HUDEP-2 (cell line): ENCODE measurements around the gene TPSB2.
"Not testable (repeated sequence)": the region's sequence is repeated elsewhere in the genome, so short reads cannot be mapped to it uniquely, and the experiment has no call there.

Experiments
- DNase-seq, 76 experiments: peaks; one replicate each; lab custom pipeline; 2025; ENCODE audit not compliant: unreplicated experiment in 76 of 76; lab: John Stamatoyannopoulos, UW

TPSB2 gene

DNA sequence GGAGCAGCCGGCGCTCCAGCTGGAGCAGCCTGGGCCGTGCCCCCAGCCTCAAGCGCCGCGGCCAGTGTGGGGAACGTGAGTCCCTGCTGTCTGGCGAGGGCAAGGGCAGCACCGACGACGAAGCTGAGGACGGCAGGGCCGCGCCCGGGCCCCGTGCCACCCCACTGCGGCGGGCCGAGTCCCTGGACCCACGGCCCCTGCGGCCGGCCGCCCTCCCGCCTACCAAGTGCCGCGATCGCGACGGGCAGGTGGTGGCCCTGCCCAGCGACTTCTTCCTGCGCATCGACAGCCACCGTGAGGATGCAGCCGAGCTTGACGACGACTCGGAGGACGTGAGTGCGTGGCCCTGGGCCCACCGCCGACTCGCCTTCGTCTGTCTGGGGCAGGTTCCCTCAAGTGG lies 20.9 kb downstream of the TPSB2 start:
- DNase-seq = no peak

GRCh38 chr16:1208239-1208830 lies 21.6 kb downstream of the TPSB2 start:
- no peak for DNase-seq

- DNase-seq = no peak
Measured at GRCh38 chr16:1206786-1207185, 23.2 kb downstream of the TPSB2 start.

DNA sequence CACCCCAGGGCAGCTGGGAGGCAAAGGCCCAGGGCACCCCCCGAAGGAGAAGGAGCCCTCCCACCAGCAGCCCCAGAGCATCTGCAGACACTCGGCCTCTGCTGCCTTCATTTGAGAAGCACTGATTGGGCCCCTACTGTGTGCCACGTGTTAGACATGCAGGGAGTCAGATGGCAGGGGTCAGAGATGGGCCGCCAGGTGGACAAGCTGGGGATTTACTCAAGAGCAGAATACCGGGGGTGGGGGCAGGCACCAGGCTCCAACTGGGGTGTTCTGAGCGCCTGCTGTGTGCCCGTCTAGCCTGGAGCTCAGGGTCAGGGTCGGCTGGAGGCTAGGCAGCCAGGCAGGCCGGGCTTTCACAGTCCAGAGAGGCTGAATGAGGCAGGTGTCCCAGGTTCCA lies 23.7 kb downstream of the TPSB2 start:
- DNase-seq = no peak

DNA sequence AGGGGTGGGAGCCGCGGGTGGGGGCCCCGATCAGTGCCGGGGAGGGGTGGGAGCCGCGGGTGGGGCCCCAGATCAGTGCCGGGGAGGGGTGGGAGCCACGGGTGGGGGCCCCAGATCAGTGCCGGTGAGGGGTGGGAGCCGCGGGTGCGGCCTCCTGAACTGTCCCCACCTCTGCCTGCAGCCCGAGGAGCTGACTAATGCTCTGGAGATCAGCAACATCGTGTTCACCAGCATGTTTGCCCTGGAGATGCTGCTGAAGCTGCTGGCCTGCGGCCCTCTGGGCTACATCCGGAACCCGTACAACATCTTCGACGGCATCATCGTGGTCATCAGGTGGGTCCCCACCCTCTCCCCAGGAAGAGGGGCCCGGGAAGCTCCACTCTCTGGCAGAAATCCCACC lies 25.1 kb downstream of the TPSB2 start:
- DNase-seq = no peak

- no peak for DNase-seq
Measured at GRCh38 chr16:1202274-1202673, 27.7 kb downstream of the TPSB2 start.

- no peak for DNase-seq
Measured at GRCh38 chr16:1201444-1201843, 28.5 kb downstream of the TPSB2 start.

DNA sequence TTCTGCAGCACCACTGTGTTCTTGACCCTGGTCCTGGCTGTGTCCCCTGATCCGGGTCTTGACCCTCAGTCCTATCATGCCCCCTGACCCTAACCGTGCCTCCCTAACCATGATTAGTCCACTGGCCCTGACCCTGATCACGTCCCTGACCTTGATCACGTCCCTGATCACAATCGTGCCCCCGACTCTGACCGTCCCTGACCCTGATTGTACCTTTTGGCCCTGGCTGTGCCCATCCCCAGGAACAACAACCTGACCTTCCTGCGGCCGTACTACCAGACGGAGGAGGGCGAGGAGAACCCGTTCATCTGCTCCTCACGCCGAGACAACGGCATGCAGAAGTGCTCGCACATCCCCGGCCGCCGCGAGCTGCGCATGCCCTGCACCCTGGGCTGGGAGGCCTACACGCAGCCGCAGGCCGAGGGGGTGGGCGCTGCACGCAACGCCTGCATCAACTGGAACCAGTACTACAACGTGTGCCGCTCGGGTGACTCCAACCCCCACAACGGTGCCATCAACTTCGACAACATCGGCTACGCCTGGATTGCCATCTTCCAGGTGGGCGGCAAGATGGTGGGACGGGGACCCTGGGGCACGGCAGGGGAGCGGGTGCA lies 29.9 kb downstream of the TPSB2 start:
- no peak for DNase-seq

DNA sequence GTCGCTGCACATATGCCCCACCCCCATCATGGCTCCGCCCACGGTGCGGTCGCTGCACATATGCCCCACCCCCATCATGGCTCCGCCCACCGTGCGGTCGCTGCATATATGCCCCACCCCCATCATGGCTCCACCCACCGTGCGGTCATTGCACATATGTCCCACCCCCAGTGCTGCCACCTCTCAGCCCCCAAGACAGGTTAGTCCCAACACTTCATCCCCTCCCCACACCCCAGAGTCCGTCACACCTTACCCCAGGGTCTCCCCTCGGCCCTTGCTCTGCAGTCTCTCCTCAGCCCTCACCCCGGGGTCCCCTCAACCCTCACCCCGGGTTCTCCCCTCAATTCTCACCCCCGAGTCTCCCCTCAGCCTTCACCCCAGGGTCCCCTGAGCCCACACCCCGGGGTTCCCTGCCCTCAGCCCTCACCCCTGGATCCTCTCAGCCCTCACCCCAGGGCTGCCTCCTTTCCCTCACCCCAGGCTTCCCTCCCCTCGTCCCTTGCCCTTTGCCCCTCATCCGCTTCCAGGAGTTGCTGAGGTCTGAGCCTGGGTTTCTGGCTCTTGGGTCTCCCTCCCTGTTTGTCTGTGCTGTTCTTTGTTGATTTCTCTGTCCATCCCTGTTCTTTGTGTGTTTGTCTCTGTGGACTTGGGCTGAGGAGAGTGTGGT lies 30.5 kb downstream of the TPSB2 start:
- peak in 2 of 76 experiments; percentile 17 to 29 for DNase-seq

- DNase-seq = peak in 7 of 76 experiments; percentile 16 to 42 (median 33)
Measured at GRCh38 chr16:1198671-1199346, 31.2 kb downstream of the TPSB2 start.

- no peak for DNase-seq
Measured at GRCh38 chr16:1198194-1198593, 31.8 kb downstream of the TPSB2 start.

DNA sequence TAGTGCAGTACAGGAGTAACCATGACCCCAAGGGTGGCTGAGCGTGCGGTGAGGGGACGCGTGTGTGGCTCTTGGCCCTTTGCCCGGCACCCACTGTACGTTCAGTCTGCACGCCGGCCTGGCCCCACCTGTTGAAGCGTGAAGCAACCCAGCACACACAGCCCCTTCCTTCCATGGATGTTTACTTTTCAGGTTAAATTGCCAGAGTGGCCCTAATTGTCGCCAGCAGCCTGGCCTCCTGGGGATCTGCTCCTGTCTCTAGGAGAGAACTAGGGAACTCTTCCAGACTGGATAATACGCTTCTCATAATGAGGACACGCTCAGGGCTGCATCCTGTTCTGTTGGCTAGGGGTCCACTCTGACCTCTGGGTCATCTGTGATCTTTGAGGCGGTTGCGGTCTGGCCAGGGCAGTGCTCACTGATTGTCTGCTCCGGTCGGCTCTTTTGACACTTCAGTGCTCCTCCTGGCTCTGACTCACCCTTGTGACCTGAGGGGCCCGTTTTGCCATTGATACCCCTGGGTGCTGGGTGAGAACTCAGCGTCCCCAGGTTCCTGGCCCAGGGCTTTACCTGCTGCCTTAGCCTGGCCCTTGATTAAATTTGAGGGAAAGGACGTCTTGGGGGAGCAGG lies 32.6 kb downstream of the TPSB2 start:
- no peak for DNase-seq

- peak in 1 of 76 experiments; percentile 26 for DNase-seq
Measured at GRCh38 chr16:1196494-1196893, 33.5 kb downstream of the TPSB2 start.

- no peak for DNase-seq
Measured at GRCh38 chr16:1195393-1195666, 34.7 kb downstream of the TPSB2 start.

DNA sequence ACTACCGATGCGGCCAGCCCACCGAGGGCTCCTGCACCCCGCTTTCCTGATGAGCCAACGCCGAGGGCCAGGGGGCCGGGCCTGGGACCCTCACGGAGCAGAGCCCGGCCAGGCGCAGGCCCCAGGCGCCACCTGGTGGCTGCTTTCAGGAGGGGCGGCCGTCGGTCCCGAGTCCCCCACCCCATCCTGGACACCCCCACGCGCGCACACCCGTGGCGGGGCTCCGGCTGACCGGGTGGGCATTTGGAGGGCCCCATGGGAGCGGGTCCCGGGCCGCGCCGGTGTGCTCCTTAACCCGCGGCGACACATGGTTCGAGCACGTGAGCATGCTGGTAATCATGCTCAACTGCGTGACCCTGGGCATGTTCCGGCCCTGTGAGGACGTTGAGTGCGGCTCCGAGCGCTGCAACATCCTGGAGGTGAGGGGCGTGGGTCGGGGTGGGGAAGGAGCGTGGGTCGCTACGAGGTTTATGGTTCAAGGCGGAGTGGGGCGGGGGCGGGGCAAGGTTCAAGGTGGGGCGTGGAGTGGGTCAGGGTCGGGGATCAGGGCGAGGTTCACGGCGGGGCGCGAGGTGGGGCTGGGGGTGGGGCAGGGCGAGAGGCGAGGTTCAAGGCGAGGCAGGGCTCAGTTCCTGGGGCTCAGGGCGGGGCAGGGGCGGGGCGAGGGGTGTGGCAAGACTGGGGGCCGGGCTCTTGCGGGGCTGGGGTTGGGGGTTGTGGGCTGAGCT lies 35.2 kb downstream of the TPSB2 start:
- no peak for DNase-seq

DNA sequence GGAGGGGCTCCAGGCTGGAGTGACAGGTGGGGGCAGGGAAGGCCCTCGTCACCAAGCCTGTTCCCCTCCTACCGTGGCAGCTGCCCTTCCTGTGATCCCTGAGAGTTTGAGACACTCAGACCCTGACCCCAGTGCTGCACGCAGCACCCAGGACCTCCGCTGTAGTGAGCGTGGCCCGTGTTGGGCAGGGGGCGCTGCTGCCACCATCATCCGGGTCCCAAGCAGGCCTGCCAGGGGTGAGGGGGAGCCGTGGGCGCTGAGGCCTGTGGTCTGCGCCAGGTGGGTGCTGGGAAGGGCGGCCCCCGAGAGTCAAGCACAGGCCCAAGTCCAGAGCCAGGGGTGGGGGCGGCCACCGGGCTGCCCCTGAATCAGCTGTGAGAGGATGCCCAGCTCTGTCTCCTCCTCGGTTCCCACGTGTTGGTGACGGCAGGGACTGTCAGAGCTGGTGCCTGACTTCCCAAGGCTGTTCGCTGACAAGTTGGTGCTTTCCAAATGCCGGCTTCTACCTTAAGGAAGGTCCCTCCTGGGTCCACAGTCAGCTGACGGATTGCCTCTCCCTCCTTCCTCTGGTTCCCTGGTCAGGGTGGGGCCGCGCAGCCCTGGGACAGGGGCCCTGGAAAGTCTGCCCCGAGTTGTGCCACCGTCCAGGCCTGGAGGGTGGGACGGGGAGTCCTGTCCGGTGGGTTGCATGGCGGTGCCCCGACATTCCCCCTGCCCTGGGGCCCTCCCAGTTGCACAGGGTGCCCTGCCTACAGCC lies 36.0 kb downstream of the TPSB2 start:
- DNase-seq = no peak

GRCh38 chr16:1193143-1193824 lies 36.7 kb downstream of the TPSB2 start:
- no peak for DNase-seq

DNA sequence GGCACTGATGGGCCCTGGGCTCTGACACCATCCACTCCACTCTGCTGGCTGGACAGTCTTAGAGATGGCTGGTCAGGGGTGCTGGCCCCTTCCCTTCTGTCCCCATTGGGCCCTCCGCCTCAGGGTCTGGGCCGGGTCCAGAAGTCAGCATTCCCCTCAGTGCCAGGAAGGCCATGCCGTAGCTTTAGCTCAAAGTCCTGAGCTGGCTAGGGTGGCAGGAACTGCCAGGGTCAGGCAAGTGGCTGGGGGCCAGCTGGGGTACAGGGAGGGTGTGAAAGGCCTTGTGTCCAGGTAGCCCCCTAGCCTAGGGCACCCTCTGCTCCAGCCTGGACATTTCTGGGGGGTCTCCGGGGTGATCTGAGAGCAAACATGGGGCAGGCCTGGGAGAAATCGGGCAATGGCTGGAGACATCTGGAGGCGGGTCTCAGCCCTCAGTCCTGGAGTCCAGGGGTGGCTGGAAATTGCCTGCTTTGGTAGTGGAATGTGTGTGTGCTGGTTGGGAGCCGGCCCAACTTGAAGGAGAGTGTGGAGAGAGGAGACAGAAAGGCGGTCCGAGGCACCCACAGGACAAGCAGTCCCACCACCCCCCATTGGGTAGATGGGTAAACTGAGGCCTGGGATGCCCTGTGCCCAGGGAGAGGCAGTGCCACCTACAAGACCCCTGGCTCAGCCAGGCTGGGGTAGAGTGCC lies 37.5 kb downstream of the TPSB2 start:
- DNase-seq = no peak

GRCh38 chr16:1190789-1191188 lies 39.2 kb downstream of the TPSB2 start:
- DNase-seq = not testable (repeated sequence)
